Stimulated activated CD8-positive, alpha-beta memory T cell treated with anti-CD3 and anti-CD28 coated beads, Interleukin-12 subunit alpha, Interleukin-12 subunit beta, amount 100 ng/mL, for 24 hours (primary cell): ENCODE results near the gene INPP5D.
"Not testable (repeated sequence)": the region's sequence is repeated elsewhere in the genome, so short reads cannot be mapped to it uniquely, and the experiment has no call there.

Experiments used
- DNase-seq: peaks from one replicate; pipeline ENCODE4 v3.0.0-alpha.2; 2020; ENCODE audit errors: extremely low read depth

INPP5D gene

GRCh38 chr2:233032551-233033320 is 27.4 kb upstream of the INPP5D start, which contains the start of gene NEU2:
NEU2 (plus strand) TSS chr2:233032672; CDS start chr2:233032672, 0 bp downstream.
- no peak for DNase-seq

DNA sequence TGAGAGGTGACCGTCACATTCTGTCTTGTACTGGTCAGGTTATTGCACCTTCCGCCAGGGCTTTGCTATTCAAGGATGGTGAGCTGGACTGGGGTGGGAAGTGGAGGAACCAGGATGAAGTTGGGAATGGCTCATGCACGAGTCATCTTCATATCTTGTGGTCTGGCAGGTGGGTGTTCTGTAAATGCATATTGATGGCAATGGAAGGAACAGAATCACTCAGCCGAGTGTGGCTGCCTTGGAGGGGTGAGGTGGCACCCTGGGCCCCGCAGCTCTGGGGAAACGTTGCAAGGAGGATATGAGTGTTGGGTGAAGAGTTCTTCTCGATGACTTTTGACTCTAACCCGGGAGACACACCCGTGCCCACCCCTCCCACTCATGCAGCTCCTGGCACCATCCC is 26.5 kb upstream of the INPP5D start:
- DNase-seq: no peak

DNA sequence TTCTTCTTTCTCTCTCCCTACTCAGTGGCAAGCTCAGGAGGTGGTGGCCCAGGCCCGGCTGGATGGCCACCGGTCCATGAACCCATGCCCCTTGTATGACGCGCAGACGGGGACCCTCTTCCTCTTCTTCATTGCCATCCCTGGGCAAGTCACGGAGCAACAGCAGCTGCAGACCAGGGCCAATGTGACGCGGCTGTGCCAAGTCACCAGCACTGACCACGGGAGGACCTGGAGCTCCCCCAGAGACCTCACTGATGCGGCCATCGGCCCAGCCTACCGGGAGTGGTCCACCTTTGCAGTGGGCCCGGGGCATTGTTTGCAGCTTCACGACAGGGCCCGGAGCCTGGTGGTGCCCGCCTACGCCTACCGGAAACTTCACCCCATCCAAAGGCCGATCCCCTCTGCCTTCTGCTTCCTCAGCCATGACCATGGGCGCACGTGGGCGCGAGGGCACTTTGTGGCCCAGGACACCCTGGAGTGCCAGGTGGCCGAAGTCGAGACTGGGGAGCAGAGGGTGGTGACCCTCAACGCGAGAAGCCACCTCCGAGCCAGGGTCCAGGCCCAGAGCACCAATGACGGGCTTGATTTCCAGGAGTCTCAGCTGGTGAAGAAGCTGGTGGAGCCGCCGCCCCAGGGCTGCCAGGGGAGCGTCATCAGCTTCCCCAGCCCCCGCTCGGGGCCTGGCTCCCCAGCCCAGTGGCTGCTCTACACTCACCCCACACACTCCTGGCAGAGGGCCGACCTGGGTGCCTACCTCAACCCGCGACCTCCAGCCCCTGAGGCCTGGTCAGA is 25.9 kb upstream of the INPP5D start:
- no peak for DNase-seq

GRCh38 chr2:233035426-233036161 is 24.5 kb upstream of the INPP5D start:
- DNase-seq: no peak

DNA sequence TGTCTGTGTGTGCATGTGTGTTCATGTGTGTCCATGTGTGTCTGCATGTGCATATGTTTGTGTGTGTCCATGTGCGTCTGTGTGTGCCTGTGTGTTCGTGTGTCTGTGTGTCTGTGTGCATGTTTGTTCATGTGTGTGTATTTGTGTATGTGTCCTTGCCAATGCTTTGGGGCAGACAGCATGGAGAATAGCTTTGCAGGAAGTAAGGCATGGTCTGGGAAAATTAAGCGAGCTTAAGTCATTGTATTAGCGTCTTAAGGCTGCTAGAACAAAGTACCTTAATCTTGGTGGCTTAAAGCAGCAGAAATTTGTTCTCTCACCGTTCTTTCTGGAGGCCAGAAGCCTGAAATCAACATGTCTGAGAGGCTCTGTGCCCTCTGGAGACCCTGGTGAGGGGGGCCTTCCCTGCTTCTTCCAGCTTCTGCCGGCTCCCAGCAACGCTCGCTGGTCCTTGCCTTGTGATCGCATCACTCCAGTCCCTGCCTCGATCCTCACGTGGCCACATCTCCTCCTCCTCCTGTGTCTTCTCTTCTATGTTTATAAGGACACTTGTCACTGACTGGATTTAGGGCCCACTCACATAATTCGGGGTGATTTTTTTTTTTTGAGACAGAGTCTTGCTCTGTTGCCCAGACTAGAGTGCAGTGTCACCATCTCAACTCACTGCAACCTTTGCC is 23.8 kb upstream of the INPP5D start:
- no peak for DNase-seq

DNA sequence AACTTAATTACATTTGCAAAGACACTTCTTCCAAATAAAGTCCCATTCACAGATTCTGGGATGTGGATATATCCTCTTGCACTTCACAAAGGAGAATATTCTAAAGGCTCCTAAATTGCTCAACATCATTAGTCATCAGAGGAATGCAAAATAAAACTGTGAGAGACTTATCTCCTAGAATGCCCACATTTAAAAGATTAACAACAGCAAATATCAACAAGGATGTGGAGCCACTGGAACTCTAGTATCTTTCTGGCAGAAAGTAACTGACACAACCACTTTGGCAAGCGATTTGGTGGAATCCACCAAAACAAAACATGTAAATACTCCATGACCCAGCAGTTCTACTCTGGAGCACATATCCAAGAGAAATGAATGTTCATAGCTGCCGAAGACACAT is 23.1 kb upstream of the INPP5D start:
- no peak for DNase-seq

DNA sequence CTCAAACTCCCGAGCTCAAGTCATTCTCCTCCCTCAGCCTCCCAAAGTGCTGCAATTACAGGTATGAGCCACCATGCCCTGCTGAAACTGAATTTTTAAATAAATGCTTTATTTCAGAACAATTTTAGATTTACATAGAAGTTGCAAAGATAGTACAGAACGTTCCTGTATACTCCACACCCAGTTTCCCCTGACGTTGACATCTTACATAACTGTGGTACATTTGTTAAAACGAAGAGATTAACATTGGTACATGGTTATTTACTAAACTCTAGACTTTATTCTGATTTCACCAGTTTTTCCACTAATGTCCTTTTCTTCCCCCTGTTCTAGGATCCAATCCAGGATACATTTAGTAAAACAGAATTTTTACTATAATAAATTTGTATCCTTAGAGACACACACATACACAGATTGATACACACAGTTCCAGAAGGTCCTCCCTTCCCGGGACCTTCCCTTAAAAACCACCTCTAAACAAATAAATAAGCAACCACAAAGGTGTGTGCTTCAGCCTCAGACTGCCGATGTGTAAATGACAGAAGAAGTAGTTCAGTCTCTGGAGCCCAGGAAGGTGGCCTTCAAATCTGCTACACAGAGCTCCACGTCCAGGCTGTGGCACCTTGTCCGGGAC is 20.8 kb upstream of the INPP5D start:
- DNase-seq: no peak

DNA sequence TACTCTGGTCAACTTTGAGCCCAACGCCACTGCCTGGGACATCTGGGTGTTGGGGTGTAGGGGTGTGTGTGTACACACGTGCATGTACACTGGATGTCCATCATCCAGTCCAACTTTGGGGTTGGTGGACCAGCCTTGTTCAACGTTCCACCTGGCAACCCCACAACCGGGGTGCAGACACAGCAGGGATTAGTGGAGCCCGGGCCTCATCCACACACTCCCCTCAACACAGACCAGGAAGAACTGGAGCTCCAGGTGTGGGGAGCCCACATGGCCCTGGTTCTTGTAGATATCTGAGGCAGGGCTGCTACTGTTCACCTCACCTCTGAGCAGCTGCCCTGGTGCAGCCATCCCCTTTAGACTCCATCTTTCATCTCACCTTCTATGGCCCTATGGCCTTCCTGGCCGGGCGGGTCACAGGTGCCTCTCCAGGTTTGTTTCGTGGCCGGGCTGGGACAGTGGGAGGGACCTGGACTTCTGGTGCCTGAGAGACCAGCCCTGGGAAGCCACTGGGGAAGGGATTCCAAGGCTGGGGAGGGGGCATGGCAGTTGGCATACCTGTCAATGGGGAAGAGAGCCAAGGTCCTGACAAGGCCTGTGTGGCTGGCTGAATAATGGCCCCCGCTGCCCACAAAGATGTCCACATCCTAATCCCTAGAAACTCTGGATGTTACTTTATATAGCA is 20.2 kb upstream of the INPP5D start:
- no peak for DNase-seq

- no peak for DNase-seq
Observed at GRCh38 chr2:233040571-233040970, 19.6 kb upstream of the INPP5D start.

- no peak for DNase-seq
Observed at GRCh38 chr2:233041722-233042323, 18.3 kb upstream of the INPP5D start.

DNA sequence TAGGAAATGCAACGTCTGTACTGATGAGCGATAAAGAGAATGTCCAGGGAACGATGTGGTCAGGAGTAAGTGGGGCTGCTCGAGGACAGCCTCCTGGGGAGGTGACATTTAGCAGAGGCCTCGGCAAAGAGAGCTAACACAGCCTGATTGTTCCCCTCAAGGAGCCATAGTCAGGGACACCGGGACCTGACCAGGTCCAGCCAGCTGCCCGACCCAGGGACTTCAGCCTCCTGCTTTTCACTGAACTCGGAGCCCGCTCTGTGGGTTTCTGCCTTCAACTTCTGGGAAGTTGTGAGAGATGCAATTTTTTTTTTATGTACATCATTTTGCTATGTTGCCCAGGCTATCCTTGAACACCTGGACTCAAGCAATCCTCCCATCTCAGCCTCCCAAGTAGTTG is 17.6 kb upstream of the INPP5D start:
- DNase-seq: no peak

GRCh38 chr2:233044974-233045605 is 15.1 kb upstream of the INPP5D start:
- no peak for DNase-seq

DNA sequence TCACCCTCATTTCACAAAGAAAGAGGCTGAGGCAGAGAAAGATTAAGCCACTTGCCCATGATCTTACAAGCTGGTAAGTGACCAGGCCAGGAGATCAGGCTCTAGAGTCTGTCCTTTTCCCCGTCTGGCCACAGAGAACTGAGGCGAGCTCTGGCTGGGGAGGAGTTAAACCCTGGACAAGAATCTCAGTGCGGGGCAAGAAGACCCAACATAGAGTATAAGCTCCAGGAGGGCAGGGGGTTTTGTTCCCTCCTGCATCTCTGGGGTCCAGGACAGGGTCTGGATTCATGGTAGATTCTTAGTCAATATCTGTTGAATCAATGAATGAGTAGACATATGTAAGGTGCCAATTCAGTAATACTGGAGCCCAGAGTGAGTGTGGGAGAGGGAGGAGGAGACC is 12.9 kb upstream of the INPP5D start:
- no peak for DNase-seq

- no peak for DNase-seq
Observed at GRCh38 chr2:233047667-233048066, 12.5 kb upstream of the INPP5D start.

- no peak for DNase-seq
Observed at GRCh38 chr2:233048569-233049193, 11.5 kb upstream of the INPP5D start.

GRCh38 chr2:233049194-233049761 is 10.9 kb upstream of the INPP5D start:
- DNase-seq: no peak

GRCh38 chr2:233051241-233052149 is 8.6 kb upstream of the INPP5D start:
- DNase-seq: no peak

DNA sequence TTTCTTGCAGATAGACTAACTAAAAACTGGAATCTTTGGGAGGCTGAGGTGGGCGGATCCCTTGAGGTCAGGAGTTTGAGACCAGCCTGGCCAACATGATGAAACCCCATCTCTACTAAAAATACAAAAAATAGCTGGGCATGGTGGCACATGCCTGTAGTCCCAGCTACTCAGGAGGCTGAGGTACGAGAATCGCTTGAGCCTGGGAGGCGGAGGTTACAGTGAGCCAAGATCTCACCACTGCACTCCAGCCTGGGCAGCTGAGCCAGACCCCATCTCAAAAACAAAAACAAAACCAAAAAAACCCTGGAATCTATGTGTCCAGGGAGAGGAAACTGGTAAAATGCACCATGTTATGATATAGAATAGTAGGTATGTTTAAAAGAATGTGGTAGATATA is 7.6 kb upstream of the INPP5D start:
- DNase-seq: not testable (repeated sequence)
